A673 (cell line): Measurements from ENCODE around the gene NDUFB2. TPM values are rescaled to one million over a fixed set of nuclear protein-coding genes. Genes with fewer than 3 reads are reported as not detected.

Source experiments
- BruUV-seq: library from RNA; stranded (reverse); fragments of 400-500 nt; replicated peaks from 2 replicates; lab custom pipeline; 2021; lab: Mats Ljungman, UMichigan
- CTCF ChIA-PET: fragments of 300-600 bp; sonication (Branson Sonifier 250); formaldehyde crosslinking; loops from one replicate; lab custom pipeline; 2022; ENCODE audit warnings: antibody characterized with exemption; lab: Charles Lee
- POLR2A ChIA-PET: fragments of 300-600 bp; sonication (Branson Sonifier 250); formaldehyde crosslinking; loops from one replicate; lab custom pipeline; 2022; ENCODE audit warnings: antibody characterized with exemption; ENCODE audit not compliant: low non-redundant PET; lab: Charles Lee
- DNase-seq: peaks from one replicate; pipeline ENCODE4 v3.0.0-alpha.2; 2015; ENCODE audit warnings: low spot score
- H3K27ac ChIP-seq: fragments of 200-600 bp; sonication (generic); 2 replicates; pipeline ENCODE4 v1.5.1; 2016; ENCODE audit warnings: mixed run types, low read depth, mild to moderate bottlenecking, mixed read lengths, antibody characterized with exemption, low read length; ENCODE audit not compliant: poor library complexity, severe bottlenecking
- H3K27me3 ChIP-seq: fragments of 200-600 bp; sonication (generic); replicated peaks from 2 replicates; pipeline ENCODE4 v1.6.1; 2017; ENCODE audit warnings: mixed run types, low read depth, mild to moderate bottlenecking, mixed read lengths, antibody characterized with exemption, low read length; ENCODE audit not compliant: insufficient read depth, poor library complexity
- H3K36me3 ChIP-seq: fragments of 200-600 bp; sonication (generic); 2 replicates; pipeline ENCODE4 v1.6.1; 2016; ENCODE audit warnings: mixed run types, mild to moderate bottlenecking, mixed read lengths, antibody characterized with exemption, low read length; ENCODE audit not compliant: insufficient read depth, poor library complexity, severe bottlenecking
- H3K4me1 ChIP-seq: fragments of 200-600 bp; sonication (generic); 2 replicates; pipeline ENCODE4 v1.6.1; 2017; ENCODE audit warnings: mixed run types, mild to moderate bottlenecking, mixed read lengths, antibody characterized with exemption, low read length; ENCODE audit not compliant: insufficient read depth, poor library complexity, severe bottlenecking
- H3K4me3 ChIP-seq: fragments of 200-600 bp; sonication (generic); 2 replicates; pipeline ENCODE4 v1.5.1; 2016; ENCODE audit warnings: low read depth, mixed run types, mild to moderate bottlenecking, mixed read lengths, low read length; ENCODE audit not compliant: poor library complexity, severe bottlenecking
- H3K9me3 ChIP-seq: fragments of 200-600 bp; sonication (generic); 2 replicates; pipeline ENCODE4 v1.6.1; 2016; ENCODE audit warnings: mixed run types, low read depth, mild to moderate bottlenecking, mixed read lengths, antibody characterized with exemption, low read length; ENCODE audit not compliant: poor library complexity, severe bottlenecking
- EZH2 ChIP-seq: fragments of 200-600 bp; sonication (generic); IDR thresholded peaks from 2 replicates; pipeline ENCODE4 v1.6.1; 2017; ENCODE audit warnings: borderline replicate concordance, low read depth, mild to moderate bottlenecking, mixed read lengths, antibody characterized with exemption, low read length; ENCODE audit not compliant: poor library complexity, severe bottlenecking
- intact Hi-C: fragments of 100-400 bp; cut with micrococcal nuclease; formaldehyde crosslinking; loops from one replicate; pipeline ENCODE4 v1.10.0; 2022; ENCODE audit not compliant: unreplicated experiment
- total RNA-seq: library from RNA; stranded (reverse); gene quantifications from 2 replicates; pipeline ENCODE4 v1.2.3, GENCODE V29; 2021
- TF ChIP-seq, protein P1 (sequence below): fragments of 300-800, 200-600 bp; sonication (generic); conservative IDR thresholded peaks from 2 replicates; pipeline ENCODE4 v1.5.1; 2017; ENCODE audit warnings: low read depth, mild to moderate bottlenecking, antibody characterized with exemption, low read length, moderate library complexity, mixed read lengths

NDUFB2 gene
- total RNA-seq, 1 experiment from 2014 or later = 192 TPM

DNA sequence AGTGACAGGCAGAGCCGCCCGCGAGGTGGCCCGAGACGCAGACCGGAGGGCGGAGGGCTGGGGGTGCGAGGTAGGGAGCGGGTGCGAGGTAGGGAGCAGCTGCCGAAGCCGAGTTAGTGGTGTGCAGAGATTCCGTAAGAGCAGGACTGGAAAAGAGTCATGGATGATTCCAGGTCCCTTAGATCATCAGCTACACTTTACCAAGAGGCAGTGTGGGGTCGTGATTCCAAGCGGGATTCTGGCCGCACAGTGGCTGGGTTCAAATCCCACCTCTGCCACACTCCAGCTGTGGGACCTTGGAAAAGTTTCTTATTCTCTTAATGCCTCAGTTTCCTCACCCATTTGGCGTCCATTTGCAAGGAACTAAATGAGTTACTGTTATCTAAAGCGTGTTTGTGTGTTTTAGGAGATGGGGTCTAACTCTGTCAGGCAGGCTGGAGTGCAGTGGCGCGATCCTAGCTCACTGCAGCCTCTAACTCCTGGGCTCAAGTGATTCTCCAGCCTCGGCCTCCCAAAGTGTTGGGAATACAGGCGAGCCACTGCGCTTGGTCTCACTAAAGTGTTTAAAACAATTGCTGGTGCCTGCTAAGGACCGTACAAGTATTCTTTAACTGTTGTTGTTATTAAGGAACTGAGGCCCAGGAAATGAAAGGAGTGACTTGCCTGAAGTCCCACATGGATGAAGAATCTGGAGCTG lies 1.1 kb downstream of the NDUFB2 start:
- peak overlapping the region; percentile 89 for H3K27ac ChIP-seq
- TSS peak; percentile 23 for BruUV-seq
- intact Hi-C loops = loop anchor here (10.0 kb wide), 1 partner anchor 837 kb away; no protein-coding TSS in a partner anchor
- TF ChIP-seq, protein P1, sequence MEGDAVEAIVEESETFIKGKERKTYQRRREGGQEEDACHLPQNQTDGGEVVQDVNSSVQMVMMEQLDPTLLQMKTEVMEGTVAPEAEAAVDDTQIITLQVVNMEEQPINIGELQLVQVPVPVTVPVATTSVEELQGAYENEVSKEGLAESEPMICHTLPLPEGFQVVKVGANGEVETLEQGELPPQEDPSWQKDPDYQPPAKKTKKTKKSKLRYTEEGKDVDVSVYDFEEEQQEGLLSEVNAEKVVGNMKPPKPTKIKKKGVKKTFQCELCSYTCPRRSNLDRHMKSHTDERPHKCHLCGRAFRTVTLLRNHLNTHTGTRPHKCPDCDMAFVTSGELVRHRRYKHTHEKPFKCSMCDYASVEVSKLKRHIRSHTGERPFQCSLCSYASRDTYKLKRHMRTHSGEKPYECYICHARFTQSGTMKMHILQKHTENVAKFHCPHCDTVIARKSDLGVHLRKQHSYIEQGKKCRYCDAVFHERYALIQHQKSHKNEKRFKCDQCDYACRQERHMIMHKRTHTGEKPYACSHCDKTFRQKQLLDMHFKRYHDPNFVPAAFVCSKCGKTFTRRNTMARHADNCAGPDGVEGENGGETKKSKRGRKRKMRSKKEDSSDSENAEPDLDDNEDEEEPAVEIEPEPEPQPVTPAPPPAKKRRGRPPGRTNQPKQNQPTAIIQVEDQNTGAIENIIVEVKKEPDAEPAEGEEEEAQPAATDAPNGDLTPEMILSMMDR = no peak
- no peak for TF ChIP-seq EZH2
- H3K4me1 ChIP-seq = peaks cover 22% of the 10 kb centered on the region
- H3K27me3 ChIP-seq = no peaks in the 10 kb centered on the region
- no peak for DNase-seq
- peak overlapping the region; percentile 81 for H3K4me3 ChIP-seq
- POLR2A ChIA-PET = no interaction called here
- H3K9me3 ChIP-seq = no peaks in the 10 kb centered on the region
- CTCF ChIA-PET = no interaction called here
- no peaks in the 10 kb centered on the region for H3K36me3 ChIP-seq

- Histone ChIP-seq H3K27ac (no peak overlapping the region), H3K36me3 (peaks cover 6% of the 10 kb centered on the region), H3K4me1 (peaks cover 22% of the 10 kb centered on the region), H3K9me3 (no peaks in the 10 kb centered on the region), H3K27me3 (no peaks in the 10 kb centered on the region), H3K4me3 (no peak overlapping the region)
- ChIA-PET POLR2A (no interaction called here), CTCF (interaction anchor here (0.5 kb wide), 1 partner anchor 25 kb away, joined by 3 read pairs; no protein-coding TSS in a partner anchor)
- DNase-seq = no peak
- BruUV-seq = no TSS peak
- TF ChIP-seq, protein P1 = no peak
- no peak for TF ChIP-seq EZH2
- intact Hi-C loops = loop anchor here (10.0 kb wide), 1 partner anchor 836 kb away; no protein-coding TSS in a partner anchor
Measured at GRCh38 chr7:140698477-140698876, 2.0 kb downstream of the NDUFB2 start.

GRCh38 chr7:140702774-140703173 lies 6.3 kb downstream of the NDUFB2 start:
- BruUV-seq = no TSS peak
- peaks cover 22% of the 10 kb centered on the region for H3K36me3 ChIP-seq
- H3K27me3 ChIP-seq = no peaks in the 10 kb centered on the region
- peaks cover 15% of the 10 kb centered on the region for H3K4me1 ChIP-seq
- DNase-seq = no peak
- POLR2A ChIA-PET = no interaction called here
- CTCF ChIA-PET = no interaction called here
- no peak for TF ChIP-seq EZH2
- TF ChIP-seq, protein P1 = no peak
- H3K27ac ChIP-seq = no peak overlapping the region
- no peak overlapping the region for H3K4me3 ChIP-seq
- H3K9me3 ChIP-seq = no peaks in the 10 kb centered on the region
- intact Hi-C loops = no loop called here
